ENCODE measurements around the gene CMIP. TPM values are rescaled to one million over a fixed set of nuclear protein-coding genes. Genes with fewer than 3 reads are reported as not detected.

CMIP gene
- polyA plus RNA-seq, 3 donors: 0.85 to 61.9 (median 0.93) TPM

DNA sequence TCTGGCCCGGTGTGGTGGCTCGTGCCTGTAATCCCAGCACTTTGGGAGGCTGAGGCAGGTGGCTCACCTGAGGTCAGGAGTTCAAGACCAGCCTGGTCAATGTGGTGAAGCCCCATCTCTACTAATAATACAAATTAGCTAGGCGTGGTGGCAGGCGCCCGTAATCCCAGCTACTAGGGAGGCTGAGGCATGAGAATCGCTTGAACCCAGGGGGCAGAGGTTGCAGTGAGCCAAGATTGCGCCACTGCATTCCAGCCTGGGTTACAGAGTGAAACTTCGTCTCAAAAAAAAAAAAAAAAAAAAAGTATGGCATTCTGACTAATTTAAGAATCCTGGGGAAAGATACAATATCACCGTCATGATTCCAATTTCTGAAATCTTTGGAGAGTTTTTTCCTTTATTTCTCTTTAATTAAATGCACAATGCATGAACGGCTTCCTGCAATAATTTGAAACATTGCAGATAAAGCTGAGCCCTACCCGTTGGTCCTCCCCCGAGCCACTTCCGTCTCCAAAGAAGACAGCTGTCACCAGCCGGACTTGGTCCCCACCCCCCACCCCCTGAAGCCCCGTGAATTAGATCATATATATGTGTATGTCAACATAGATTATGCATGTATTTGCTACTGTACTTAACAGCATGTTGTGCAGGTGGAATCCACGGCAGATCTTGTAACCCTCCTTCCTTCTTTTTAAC, 191.8 kb downstream of the CMIP start:
- WGBS (ENCODE audit: insufficient coverage): 17% methylated on average over 1 of the region's 16 CpGs
- intact Hi-C loops (cut with micrococcal nuclease): loop anchor here in 1 of 2 donors (10.0 kb wide), 1 partner anchor 162 kb away; no protein-coding TSS in a partner anchor
- no peak overlapping the region for H3K9ac ChIP-seq (ENCODE audit: insufficient read depth, low read length, poor library complexity, severe bottlenecking)

More for the DNA sequence above, 191.8 kb downstream of the CMIP start:
- Histone ChIP-seq H3K79me2 (ENCODE audit: insufficient read depth, low read length) (peaks cover 91% of the 10 kb centered on the region), H3K36me3 (replicated peaks in 1 of 2; ENCODE audit: control insufficient read depth in 1 of 2, insufficient read depth in 2 of 2, low read length in 2 of 2) (peaks cover 11 to 27% of the 10 kb centered on the region in 2 donors), H3K27me3 (ENCODE audit: control insufficient read depth in 2 of 2, insufficient read depth in 2 of 2, low read length in 2 of 2) (no peaks in the 10 kb centered on the region), H3K4me3 (replicated peaks in 1 of 3; ENCODE audit: low read depth in 2 of 3, low read length in 3 of 3) (no peak overlapping the region), H3K4me1 (ENCODE audit: control insufficient read depth in 1 of 2, insufficient read depth in 2 of 2, low read length in 2 of 2) (peaks cover 25 to 39% of the 10 kb centered on the region in 2 donors), H4K20me1 (ENCODE audit: insufficient read depth, low read length) (peaks cover 100% of the 10 kb centered on the region), H3K9me3 (replicated peaks in 1 of 2; ENCODE audit: control insufficient read depth in 1 of 2, insufficient read depth in 1 of 2, low read length in 2 of 2) (no peaks in the 10 kb centered on the region), H2AFZ (ENCODE audit: insufficient read depth, low read depth, low read length, poor library complexity, severe bottlenecking) (no peak overlapping the region), H3K4me2 (replicated peaks; ENCODE audit: extremely low read depth, low read length, poor library complexity, severe bottlenecking) (no peak overlapping the region), H3K27ac (ENCODE audit: low read depth in 1 of 2, low read length in 2 of 2) (peak overlapping the region in 1 of 2 donors; percentile 42)
- Mint-ChIP-seq H3K4me3 (no peak overlapping the region), H3K4me1 (peaks cover 58% of the 10 kb centered on the region), H3K27me3 (ENCODE audit: low read depth in 3 of 3) (peaks cover 0 to 5% (median 3%) of the 10 kb centered on the region in 3 donors), H3K9me3 (peaks cover 0 to 2% (median 0%) of the 10 kb centered on the region in 7 donors), H3K27ac (peak overlapping the region in 6 of 7 donors; percentile 70 to 84 (median 76)), H3K36me3 (peaks cover 39 to 58% of the 10 kb centered on the region in 2 donors)
- DNase-seq: peak; percentile 6 to 25 (median 21)
- TF ChIP-seq, protein P1, sequence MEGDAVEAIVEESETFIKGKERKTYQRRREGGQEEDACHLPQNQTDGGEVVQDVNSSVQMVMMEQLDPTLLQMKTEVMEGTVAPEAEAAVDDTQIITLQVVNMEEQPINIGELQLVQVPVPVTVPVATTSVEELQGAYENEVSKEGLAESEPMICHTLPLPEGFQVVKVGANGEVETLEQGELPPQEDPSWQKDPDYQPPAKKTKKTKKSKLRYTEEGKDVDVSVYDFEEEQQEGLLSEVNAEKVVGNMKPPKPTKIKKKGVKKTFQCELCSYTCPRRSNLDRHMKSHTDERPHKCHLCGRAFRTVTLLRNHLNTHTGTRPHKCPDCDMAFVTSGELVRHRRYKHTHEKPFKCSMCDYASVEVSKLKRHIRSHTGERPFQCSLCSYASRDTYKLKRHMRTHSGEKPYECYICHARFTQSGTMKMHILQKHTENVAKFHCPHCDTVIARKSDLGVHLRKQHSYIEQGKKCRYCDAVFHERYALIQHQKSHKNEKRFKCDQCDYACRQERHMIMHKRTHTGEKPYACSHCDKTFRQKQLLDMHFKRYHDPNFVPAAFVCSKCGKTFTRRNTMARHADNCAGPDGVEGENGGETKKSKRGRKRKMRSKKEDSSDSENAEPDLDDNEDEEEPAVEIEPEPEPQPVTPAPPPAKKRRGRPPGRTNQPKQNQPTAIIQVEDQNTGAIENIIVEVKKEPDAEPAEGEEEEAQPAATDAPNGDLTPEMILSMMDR (IDR thresholded peaks at IDR 0.05): no peak

Measured in CD14-positive monocyte (primary cell).